Measurements from ENCODE around the gene MTMR4.
A peak's percentile ranks its signal among the peaks of the same experiment; 100 is the strongest.

- peak in 1 of 11 experiments; percentile 11 for TF ChIP-seq CTCF (IDR thresholded peaks at IDR 0.05 in 8 of 11, conservative IDR thresholded peaks at IDR 0.05 in 3 of 11)
- no peak for TF ChIP-seq POLR2A (IDR thresholded peaks at IDR 0.05)
Measured at GRCh38 chr17:58527306-58527705, 12.9 kb upstream of the MTMR4 start.

Measured in spleen (tissue), 7 donors.